Pancreas (tissue), 10 donors: ENCODE results near the gene PEX12. TPM values are rescaled to one million over a fixed set of nuclear protein-coding genes. Genes with fewer than 3 reads are reported as not detected.
"Not testable (repeated sequence)": the region's sequence is repeated elsewhere in the genome, so short reads cannot be mapped to it uniquely, and the experiment has no call there.

Experiments
- ATAC-seq, 4 donors: fragments of 200-7000 bp; cut with Tn5 transposase; one replicate each; pipeline versions ENCODE4 v1.8.0 to v1.9.1; 2020; ENCODE audit warnings: mild to moderate bottlenecking in 4 of 4, moderate library complexity in 4 of 4
- DNase-seq, 6 donors: peaks; one replicate each; pipeline ENCODE4 v3.0.0-alpha.2; 2020
- FAIRE-seq: peaks from 2 replicates; lab custom pipeline; 2012; peaks lifted over from hg19 to GRCh38; lab: Jason Lieb, UNC
- H3K27ac ChIP-seq, 4 donors: fragments of 200-600 bp; sonication (generic); 1 replicate in 3 of 4; 2 replicates in 1 of 4; pipeline versions ENCODE4 v1.5.0 to v1.8.0; 2020
- H3K27me3 ChIP-seq, 4 donors: fragments of 200-600 bp; one replicate each; pipeline ENCODE4 v1.8.0; 2021
- H3K36me3 ChIP-seq, 3 donors: fragments of 200-600 bp; sonication (generic) in 1 of 3; one replicate each; pipeline versions ENCODE4 v1.5.0 to v1.8.0; 2020 to 2021
- H3K4me1 ChIP-seq, 3 donors: fragments of 200-600 bp; one replicate each; pipeline ENCODE4 v1.8.0; 2021
- H3K4me3 ChIP-seq, 4 donors: fragments of 200-600 bp; sonication (generic) in 2 of 4; one replicate each; pipeline versions ENCODE4 v1.5.0 to v1.8.0; 2020 to 2021
- H3K9me3 ChIP-seq, 4 donors: fragments of 200-600 bp; one replicate each; pipeline ENCODE4 v1.8.0; 2021
- CTCF ChIP-seq, 4 donors: fragments of 200-600 bp; sonication (generic) in 3 of 4; IDR thresholded peaks; one replicate each; pipeline versions ENCODE4 v1.5.0 to v1.8.0; 2021; ENCODE audit warnings: antibody characterized with exemption in 4 of 4
- WGBS, 2 donors: extraction: QIAGEN DNeasy Blood & Tissue Kit; methylation state at CpG; one replicate each; pipeline ENCODE4 v1.1.7; 2013; 5-methylcytosine and 5-hydroxymethylcytosine counted together
- intact Hi-C, 3 donors: fragments of 100-400 bp; cut with DNase I; formaldehyde crosslinking; loops; one replicate each; pipeline versions ENCODE4 v1.11.1 to v1.14.2; 2022
- polyA plus RNA-seq, 2 donors: library from polyadenylated mRNA; stranded (reverse); fragments of 200-250 nt; gene quantifications; one replicate each; pipeline ENCODE4 v1.2.3, GENCODE V29; 2013
- total RNA-seq, 6 donors: library from RNA; stranded (reverse); fragmentation: NEBNext Ultra II Directional in 4 of 6; extraction: Animal tissue kit (Norgen Biotek cat#: 25700) in 4 of 6; gene quantifications; one replicate each; pipeline versions ENCODE4 v1.2.1 to v1.2.4, GENCODE V29; 2021 to 2023
- donor health status: healthy with polysubstance abuse.
- donor health status: DM: no; HTN: no; CAD: no; lungs with moderate emphysema.
- donor health status: DM: no; HTN: no; CAD: no.
- donor health status: control.
- donor health status: control.
- donor health status: Bipolar disorder and iron deficiency.
- donor health status: DM: yes; HTN: yes; CAD: no.
- donor health status: DM: no; HTN: no; CAD: no.
- donor health status: DM: no; HTN: no; CAD: no.
- donor health status: DM: yes; HTN: yes; CAD: no.

PEX12 gene
- total and polyA plus RNA-seq, 8 donors, result 1.1 to 3.5 (median 2.3) TPM

GRCh38 chr17:35529866-35530265 is 48.5 kb downstream of the PEX12 start:
- FAIRE-seq (no peak), DNase-seq (no peak), ATAC-seq (no peak)
- Histone ChIP-seq H3K36me3 (no peaks in the 10 kb centered on the region), H3K27me3 (no peaks in the 10 kb centered on the region), H3K4me3 (no peak overlapping the region), H3K9me3 (no peaks in the 10 kb centered on the region), H3K27ac (no peak overlapping the region), H3K4me1 (no peaks in the 10 kb centered on the region)
- TF ChIP-seq CTCF (IDR thresholded peaks at IDR 0.05), result no peak
- WGBS, 2 donors, result 71 to 73% methylated on average over 8 of the region's 8 CpGs
- intact Hi-C loops, result loop anchor here in 2 of 3 donors (5.0 to 10.0 kb wide), 3 partner anchors 218 to 365 kb away; no protein-coding TSS in a partner anchor

- H3K4me3 ChIP-seq, DNase-seq, ATAC-seq, H3K9me3 ChIP-seq, H3K4me1 ChIP-seq, H3K27me3 ChIP-seq, H3K27ac ChIP-seq, H3K36me3 ChIP-seq, intact Hi-C loops, FAIRE-seq: not testable (repeated sequence)
- 89 to 91% methylated on average over 1 of the region's 1 CpG for WGBS, 2 donors
These were observed 49.0 kb downstream of the PEX12 start for GRCh38 chr17:35529326-35529725.

Other genes starting within 250 kb of the PEX12 start
- 10 to 100 TPM in 1 of 6 donors, 1 to 10 TPM in 5; 2.4 to 14.1 (median 4.2) TPM for gene SLFN11, start 204.9 kb downstream of the PEX12 start, total RNA-seq
- 1 to 10 TPM; 2.7 to 3.1 TPM for gene SLFN11, start 204.9 kb downstream of the PEX12 start, polyA plus RNA-seq
- gene SLFN12, start 146.1 kb downstream of the PEX12 start, total RNA-seq, result 1 to 10 TPM; 1.3 to 8.0 (median 2.0) TPM
- gene SLFN12, start 146.1 kb downstream of the PEX12 start, polyA plus RNA-seq, result 1 to 10 TPM; 1.3 to 2.1 TPM
- 1 to 10 TPM; 1.3 to 8.5 (median 3.3) TPM for gene SLFN13, start 129.8 kb downstream of the PEX12 start, total RNA-seq
- gene SLFN13, start 129.8 kb downstream of the PEX12 start, polyA plus RNA-seq, result 1 to 10 TPM; 1.7 to 2.9 TPM
- gene SLFN12L, start 40.9 kb downstream of the PEX12 start, total RNA-seq, result under 1 TPM; 0.08 to 0.95 (median 0.38) TPM
- under 1 TPM in 1 of 2 donors, not detected in 1; 0.19 TPM for gene SLFN12L, start 40.9 kb downstream of the PEX12 start, polyA plus RNA-seq
- not detected for gene SLFN14, start 17.8 kb downstream of the PEX12 start, total RNA-seq
- not detected for gene SLFN14, start 17.8 kb downstream of the PEX12 start, polyA plus RNA-seq
- 10 to 100 TPM; 32.6 to 83.2 (median 52.4) TPM for gene AP2B1, start 8.8 kb upstream of the PEX12 start, total RNA-seq
- gene AP2B1, start 8.8 kb upstream of the PEX12 start, polyA plus RNA-seq, result 10 to 100 TPM; 21.2 to 26.6 TPM
- gene RASL10B, start 153.1 kb upstream of the PEX12 start, total RNA-seq, result 1 to 10 TPM; 3.1 to 4.9 (median 4.0) TPM
- 1 to 10 TPM; 2.5 to 6.3 TPM for gene RASL10B, start 153.1 kb upstream of the PEX12 start, polyA plus RNA-seq
- under 1 TPM; 0.03 to 0.15 (median 0.07) TPM for gene GAS2L2, start 174.7 kb upstream of the PEX12 start, total RNA-seq
- gene GAS2L2, start 174.7 kb upstream of the PEX12 start, polyA plus RNA-seq, result under 1 TPM in 1 of 2 donors, not detected in 1; 0.33 TPM
- under 1 TPM in 2 of 6 donors, not detected in 4; 0.17 to 0.28 TPM for gene C17orf50, start 182.3 kb upstream of the PEX12 start, total RNA-seq
- gene C17orf50, start 182.3 kb upstream of the PEX12 start, polyA plus RNA-seq, result under 1 TPM in 1 of 2 donors, not detected in 1; 0.12 TPM
- gene MMP28, start 217.1 kb upstream of the PEX12 start, total RNA-seq, result 1 to 10 TPM in 2 of 6 donors, under 1 TPM in 4; 0.20 to 2.5 (median 0.78) TPM
- gene MMP28, start 217.1 kb upstream of the PEX12 start, polyA plus RNA-seq, result 1 to 10 TPM; 3.0 to 3.8 TPM
- gene TAF15, start 230.9 kb upstream of the PEX12 start, total RNA-seq, result 10 to 100 TPM; 62.9 to 85.2 (median 69.0) TPM
- gene TAF15, start 230.9 kb upstream of the PEX12 start, polyA plus RNA-seq, result 10 to 100 TPM; 73.5 to 88.1 TPM